Measurements from ENCODE around the gene CCDC69.
"Not testable (repeated sequence)": the region's sequence is repeated elsewhere in the genome, so short reads cannot be mapped to it uniquely, and the experiment has no call there.

CCDC69 gene

DNA sequence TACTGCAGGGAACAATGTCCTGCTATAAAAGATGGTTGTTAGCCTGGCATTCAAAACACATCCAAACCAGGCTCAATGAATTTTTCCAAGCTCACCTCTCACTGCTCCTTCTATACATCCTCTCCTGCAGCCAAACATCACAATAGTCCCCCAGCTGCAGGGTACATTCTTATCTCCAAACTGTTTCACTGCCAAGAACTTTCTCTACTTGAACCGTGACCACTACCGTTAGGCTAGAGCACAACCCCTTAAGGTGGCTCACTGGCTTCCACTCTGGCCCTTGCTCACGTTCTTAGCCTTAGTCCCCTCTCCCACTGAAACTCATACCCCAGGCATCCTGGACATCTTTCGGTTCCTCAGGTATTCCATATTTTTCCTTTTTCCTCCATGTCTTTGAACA is 37.4 kb downstream of the CCDC69 start:
- no peak for DNase-seq

DNA sequence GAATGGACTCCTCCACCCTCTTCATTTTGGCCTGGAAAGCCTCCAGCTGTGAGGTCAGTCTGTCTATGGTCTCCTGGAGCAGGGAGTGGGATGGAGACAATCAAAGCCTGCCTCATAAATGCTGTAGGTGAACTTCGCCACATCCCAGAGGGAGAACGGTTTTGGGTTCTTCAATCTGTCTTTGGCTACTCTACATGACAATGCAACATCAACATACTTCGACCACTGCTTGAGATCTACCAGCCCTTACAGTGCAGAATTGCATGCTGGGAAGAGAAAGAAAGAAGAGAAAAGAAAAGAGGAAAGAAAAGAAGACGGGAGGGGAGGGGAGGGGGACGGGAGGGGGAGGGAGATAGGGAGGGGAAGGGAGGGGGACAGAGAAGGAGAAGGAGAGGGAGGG is 37.8 kb downstream of the CCDC69 start:
- no peak for DNase-seq

DNA sequence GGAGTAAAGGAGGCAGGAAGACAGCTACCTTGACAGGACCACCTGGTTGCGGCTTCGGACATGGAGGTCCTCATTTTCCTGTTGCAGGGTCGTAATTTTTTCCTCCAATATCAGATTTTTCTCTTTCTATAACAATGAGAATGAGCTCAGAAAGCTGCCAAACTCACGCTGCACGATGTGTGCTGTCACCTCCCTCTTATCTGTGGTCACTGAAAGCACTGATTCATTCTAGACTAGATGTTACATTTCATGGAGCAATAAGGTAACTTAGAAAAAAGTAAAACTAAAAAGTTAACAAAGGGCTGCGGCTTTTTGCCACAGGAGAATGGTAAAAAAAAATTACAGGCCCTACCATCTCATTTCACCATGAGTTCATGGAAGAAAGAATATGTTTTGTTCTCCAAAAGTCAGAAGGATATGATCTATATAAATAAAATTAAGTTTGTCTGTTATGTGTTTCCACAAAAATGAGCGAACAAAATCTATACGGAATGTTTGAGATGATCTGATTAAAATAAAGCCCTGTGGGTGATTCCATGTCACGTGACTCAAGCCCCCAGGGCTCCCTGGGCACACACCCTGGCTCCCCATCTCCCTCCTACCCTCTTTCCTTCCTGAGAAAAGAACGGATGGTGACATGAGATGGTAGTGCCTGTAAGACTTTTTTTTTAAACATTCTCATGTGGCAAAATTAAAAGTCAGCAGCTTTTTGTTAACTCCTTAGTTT is 39.4 kb downstream of the CCDC69 start:
- no peak for DNase-seq

DNA sequence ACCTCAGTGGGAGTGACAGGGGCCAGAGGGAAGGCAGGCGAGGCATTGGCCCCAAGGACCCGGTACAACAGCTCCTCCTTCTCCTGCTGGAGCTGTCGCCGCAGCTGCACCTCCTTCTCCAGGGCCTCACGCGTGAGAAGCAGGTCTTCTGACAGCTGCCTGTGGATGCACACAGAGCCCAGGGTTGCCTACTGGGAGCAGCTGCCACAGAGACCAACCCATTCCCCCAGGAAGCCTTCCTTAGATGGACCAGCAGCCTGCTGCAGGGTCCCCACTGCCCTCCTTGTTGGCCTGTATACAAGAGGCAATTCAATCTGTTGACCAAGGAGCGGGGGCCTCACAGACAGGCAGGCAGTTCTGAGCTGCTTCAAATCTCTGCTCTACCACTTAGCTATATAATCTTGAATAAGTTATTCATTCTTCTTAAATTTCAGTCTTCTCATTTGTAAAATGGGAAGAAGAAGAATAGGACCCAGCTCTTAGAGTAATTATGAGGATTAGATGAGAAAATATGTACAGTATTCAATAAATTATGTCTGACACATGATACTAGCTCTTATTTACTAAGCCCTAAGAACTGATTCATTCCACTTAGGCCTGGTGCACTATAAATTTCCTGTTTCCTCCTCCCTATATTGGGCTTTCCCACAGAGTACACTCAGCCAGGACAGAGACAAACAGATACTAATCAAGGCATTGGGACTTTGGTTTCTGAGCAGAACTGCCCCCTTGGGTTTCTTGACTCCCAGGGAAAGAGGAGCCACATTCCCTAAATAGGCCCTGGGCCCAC is 40.2 kb downstream of the CCDC69 start:
- peak; percentile 6 for DNase-seq

DNA sequence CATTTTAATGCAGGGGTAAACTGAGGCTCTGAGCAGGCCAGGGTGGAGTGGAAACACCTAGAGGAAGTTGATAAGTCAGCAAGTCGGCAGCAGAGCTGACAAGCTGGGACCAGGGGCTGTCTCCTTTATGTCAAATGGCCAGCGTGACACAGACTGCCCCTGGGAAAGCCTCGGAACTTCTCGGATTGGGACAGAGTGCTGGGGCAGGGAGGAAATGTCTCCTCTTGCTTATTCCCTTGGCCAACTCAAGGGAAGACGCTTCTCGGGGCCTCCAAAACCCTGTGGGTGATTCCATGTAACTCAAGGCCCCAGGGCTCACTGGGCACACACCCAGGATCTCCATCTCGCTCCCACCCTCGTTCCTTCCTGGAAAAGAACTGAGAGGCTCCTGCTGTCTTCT is 40.9 kb downstream of the CCDC69 start:
- DNase-seq: no peak

DNA sequence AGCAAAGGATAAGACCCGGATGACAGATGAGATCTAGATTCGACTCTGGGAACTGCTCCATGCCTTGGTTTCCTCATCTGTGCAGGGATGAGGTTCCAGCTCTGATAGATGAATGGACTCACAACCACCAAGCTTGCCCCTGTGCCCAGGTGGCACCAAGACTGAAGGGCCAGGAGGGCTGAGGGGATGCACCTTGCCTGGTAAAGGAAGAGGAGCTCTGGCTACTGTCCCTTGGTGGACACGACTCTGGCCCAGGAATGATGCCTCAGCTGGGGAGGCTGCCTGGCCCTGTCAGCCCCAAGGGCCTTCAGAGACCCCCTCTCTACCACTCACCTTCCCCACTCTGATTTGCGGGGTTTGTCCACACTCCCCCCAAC is 41.4 kb downstream of the CCDC69 start:
- DNase-seq: no peak

DNA sequence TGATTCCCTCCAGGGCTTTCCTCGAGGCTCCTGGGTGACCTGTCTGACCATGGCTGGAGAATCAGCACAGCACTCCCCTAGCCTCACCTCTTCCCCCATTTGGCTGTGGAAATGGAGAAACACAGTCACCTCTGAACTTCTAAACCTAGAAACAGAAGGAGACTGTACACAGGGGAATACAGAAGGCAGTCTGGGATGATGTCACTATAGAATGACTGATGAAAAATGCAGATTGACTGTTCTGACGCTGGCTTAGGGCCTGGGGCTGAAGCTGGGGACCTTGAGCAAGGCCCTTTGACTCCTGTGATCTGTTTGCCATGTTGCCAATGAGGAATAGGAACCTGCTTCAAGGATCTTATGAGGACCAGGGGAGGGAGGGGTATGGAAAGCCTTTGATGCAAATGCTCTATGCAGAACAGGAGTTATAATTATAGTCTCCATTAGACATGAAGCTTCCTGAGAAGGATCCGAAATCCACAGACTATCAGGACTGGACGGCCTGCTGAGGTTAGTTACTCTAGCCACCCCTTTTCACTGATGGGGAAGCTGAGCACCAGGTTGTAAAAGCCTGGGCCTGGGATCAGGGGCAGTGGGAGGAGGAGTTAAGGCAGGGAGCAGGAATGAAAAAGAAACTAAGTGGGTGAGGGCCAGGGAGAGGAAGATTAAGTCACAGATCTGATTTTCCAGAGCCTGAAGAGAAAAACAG is 41.9 kb downstream of the CCDC69 start:
- no peak for DNase-seq

DNA sequence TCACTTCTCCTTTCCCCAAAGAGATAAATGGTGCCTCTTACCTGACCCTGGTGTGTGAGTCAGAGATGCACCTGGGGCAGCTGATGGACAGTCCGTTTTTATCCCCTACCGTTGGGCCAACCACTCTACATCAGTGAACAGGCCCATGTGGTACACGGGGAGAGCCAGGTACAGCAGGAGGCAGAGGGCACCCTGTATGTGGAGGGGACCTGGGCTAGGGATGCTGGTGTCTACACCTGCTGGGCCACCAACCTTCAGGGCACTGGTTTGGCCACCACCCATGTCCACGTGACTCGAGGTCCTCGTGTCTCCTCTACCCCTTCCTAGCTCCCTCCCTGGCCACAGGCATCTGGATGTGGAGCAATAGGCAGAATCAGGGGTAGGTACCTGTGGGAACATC is 43.6 kb downstream of the CCDC69 start:
- no peak for DNase-seq

DNA sequence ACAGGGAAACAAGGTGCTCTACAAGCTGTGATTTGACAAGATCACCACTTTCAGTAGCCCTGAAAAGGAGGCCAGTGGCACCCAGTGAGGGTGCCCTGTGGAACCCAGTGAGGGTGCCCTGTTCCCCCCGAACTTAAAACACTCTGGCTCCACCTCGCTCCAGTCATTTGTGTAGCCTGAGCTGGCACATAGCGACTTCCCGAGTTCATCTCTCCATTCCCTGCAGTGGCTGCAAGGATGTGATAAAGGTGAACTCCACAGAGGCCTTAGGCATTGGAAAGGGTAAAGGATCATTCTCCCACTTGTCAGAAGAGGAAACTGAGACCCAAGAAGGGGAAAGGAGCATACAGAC is 44.4 kb downstream of the CCDC69 start:
- DNase-seq: no peak

DNA sequence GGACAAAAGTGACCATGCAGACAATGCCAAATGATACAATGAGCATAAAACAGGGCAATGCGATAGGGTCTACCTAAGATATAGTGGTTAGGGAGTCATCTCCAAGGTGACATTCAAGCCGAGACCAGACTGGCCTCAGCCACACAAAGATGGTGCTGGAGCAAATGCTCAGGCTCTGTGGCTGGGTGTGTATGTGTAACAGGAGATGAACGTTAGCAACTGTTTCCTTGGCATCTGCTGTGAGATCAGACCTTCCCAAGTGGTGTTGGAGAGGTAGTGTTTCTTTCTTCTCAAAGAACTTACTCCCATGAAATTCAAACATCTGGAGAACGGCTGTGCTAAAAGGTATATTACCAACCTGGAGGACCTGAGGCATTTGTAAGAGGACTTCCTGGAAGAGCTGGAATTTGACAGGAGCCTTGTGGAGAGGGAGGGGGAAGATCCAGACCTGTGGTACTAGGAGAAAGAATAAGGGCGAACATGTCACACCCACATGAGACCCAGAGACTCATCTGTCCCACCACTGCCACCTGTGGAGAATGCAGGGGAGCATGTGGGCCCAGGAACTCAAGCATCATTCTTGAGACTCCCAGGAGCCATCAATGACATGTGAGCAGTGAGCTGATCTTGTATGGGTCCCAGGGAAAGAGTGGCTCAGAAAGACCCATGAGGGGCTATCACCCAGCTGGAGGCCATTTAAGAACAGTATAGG is 45.0 kb downstream of the CCDC69 start:
- no peak for DNase-seq

DNA sequence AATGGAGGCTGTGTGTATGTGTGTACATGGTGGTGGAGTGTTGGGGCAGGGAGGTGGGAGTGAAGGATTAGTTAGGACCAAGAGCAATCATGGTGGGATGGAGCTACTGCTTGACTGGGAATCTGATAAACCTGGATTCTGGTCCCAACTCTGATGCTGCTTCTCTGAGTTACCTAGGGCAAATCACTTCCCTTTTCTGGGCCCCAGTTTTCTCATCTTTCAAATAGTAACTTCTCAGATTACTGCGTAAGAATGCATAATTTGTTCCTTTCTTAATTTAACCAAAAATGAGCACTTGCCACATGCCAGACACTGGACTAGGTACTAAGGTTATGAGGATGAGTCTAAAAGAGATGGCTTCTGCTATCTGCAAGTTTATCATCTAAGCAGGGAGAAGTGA is 45.5 kb downstream of the CCDC69 start:
- DNase-seq: no peak

DNA sequence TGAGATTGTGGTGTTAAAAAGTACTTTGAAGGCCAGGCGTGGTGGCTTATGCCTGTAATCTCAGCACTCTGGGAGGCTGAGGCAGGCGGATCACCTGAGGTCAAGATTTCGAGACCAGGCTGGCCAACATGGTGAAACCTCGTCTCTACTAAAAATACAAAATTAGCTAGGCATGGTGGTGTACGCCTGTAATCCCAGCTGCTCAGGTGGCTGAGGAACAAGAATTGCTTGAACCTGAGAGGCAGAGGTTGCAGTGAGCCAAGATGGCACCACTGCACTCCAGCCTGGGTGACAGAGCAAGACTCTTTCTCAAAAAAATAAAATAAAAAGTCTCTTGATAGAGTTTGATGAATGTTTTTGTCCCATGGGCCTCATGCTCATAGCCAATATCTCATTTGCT is 47.6 kb downstream of the CCDC69 start:
- DNase-seq: not testable (repeated sequence)

DNA sequence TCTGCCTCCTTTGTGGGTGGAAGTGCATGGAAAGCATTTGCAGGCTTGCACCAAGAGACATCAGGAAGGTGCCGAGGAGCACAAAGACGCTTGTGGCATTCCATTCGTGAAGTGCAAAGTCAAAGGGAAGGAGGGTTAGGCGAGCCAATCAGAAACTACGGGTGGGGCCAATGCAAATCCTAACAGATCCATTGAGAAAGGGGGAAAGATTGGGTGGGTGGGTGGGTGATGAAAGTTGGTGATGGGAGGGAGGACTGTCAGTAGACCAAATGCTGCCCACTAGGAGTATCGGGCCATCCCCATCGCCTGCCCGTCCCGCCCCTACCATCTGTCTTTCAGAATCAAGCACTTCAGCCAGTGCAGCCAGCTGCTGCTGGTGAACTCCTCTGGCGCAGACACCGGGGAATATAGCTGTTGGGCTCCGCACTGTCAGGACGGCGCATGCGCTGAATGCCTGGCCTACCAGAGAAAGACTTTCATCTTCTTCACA is 49.2 kb downstream of the CCDC69 start:
- peak; percentile 10 for DNase-seq

DNA sequence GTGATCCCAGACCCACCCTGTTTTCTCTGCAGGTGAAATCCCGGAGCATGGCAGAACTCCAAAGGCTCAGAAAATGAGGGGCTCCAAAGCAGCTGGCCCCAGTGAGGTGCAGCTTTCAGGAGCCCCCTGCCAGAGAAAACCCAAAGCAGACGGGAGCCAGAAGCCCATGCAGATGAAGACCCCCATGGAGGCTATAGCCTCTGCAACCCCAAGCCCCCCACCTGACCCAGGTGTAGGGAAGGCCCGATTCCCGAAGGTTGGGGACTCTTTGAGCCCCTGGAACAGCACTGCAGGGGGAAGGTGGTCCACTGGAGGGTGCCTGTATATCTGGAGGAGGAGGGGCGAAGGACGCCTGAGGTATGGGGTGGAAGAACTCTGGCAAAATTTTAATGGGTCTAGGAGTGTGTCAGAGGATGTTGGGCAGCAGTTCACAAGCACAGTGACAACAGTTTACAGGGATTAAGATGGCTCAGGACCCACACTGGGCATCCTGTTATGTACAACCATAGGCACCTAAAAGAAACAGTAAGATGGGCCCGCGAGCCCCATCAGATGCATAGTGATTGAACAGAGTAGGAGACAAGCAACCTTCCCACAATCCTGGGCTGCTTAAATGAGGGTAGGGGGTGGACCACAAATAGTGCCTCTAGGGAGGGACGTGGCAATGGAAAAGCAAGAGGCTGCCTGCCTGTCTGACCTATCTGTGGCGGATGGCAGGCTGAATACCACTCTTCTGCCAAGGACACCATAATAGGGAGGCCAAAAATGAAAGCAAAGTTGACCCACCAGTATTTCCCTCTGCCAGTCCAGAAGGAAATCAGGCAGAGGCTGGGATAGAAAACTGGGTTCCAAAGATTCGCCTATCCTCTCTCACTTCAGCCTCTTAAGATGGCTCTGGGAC is 49.9 kb downstream of the CCDC69 start:
- no peak for DNase-seq

DNA sequence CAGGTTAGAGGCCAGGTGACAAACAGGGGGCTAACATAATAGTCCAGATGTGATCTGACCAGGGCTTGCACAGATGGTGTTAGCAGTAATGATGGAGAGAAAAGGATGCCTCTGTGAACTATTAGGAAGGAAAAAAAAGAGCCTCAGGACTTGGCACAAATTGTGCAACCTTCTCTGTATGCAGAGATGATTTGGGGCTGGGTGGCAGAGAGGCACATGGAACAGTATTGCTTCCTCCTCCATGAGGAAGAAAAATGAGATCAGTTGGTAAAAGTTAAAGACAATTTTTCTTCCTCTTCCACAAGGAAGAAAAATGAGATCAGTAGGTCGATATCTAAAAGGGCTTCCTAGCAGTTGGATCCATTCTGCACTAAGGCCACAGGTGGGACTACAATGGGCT is 52.4 kb downstream of the CCDC69 start:
- no peak for DNase-seq

DNA sequence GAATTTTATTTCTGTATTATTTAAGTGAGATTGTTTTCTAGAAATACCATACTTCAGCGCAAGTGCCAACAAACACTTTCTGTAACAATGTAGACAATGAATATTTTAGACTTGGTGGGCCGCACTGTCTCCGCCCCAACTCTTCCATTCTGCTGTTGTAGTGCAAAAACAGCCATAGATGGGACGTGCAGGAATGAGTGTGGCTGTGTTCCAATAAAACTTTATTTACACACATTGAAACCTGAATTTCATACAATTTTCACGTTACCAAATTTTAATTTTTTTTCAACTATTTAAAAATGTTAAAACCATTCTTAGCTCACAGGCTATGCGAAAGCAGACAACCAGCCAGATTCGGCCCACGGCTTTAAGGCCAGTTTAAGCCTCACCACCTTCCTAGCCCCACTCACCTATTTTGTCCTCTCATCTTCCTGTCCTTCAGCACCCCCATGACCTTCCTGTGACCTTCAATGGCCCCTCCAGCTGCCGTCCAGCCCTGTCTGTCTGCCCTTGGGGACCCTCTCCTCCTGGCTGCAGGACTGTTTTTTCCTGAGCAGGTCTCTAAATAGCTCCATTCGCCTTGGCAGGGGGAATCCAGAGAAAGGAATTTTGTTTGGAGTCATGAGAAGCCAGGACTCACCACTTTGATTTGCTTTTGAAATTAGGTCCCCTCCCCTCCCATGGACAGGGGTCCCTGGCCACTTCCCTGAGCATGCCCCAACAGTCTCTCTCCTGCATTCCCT is 55.1 kb downstream of the CCDC69 start:
- DNase-seq: no peak

DNA sequence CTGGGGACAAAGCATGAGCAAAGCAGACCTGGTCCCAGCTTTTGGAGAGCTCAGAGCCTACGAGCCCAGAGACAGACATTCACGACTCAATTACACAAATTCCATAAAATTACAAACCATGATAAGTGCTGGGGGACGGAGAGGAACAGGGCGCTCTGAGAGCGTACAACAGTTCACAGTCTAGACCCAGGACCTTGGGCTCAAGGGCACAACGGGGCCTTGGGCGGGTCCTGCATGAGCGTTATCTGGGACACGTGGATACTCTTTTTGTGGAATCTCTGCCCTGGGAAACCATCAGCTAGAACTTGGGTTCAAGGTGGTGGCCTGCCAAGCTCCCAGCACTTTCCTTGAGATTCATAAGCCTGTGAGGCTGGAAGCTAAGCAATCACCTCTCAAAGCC is 56.9 kb downstream of the CCDC69 start:
- DNase-seq: no peak

DNA sequence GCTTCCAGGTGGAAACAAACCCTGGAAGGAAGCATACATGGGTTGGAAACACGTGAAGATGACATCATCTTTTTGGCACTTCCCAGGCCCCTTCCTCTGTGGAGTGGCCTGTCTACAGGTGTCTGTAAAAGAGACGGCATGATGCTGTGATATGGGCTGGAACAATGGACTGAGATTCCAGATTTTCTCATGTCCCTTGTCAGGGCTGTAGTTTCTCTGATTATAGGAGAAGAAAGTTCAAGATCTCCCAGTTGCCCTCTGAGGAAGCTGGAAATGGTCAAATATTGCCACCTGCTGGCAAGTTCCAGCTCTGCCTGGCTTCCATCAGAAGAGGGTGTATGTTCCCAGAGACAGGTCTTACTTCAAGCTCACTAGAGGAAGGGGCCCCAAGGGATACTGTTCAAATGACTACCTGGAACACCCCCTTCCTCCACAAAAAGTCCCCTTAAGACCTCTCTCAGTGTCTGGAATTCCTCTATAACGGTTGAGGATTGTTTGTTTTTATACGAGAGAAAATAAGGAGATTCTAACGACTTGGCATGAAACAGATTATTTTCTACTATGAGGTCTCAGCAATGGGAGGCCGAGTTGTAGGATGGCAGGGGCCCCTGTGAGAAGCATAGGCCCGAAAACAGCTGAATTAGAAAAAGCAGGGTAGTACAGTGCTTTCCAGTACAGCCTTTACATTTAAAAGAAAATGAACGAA is 59.1 kb downstream of the CCDC69 start:
- DNase-seq: peak; percentile 73

DNA sequence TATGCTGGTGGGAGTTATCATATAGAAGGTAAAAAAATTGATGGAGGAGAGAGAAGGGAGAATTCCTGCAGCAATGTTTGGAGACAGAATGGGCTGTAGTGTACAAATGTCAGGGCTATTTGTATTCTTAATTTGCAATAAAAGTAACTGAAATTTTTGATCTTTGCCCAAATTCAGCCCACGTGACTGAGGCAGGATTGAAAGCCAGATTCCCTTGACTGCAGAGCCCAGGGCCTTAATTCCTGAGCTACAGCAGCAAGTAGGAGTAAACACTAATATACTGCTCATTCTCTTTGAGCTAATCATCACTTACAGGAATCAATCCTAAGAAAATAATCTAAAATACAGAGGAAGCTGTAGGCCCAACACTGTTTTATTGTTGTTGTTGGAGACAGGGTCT is 61.1 kb downstream of the CCDC69 start:
- DNase-seq: no peak

DNA sequence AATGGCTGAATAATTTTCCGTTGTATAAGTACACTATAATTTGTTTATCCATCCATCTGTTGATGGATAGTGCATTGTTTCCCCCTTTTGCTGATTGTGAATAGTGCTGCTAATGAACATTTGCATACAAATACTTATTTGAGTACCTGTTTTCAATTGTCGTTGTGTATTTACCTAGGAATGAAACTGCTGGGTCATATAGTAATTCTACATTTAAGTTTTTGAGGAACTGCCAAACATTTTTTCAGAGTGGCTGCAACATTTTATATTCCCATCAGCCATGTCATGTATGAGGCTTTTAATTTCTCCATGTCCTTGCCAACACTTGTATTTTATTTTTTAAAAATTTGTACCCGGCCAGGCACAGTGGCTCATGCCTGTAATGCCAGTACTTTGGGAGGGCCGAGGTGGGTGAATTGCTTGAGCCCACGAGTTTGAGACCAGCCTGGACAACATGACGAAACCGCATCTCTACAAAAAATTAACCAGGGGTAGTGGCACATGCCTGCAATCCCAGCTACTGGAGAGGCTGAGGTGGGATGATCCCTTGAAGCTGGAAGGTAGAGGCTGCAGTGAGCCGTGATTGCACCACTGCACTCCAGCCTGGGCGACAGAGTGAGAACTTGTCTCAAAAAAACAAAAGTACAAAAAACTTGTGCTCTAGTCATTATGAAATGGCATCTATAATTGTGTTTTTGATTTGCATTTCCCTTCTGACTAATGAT is 64.1 kb downstream of the CCDC69 start:
- no peak for DNase-seq
